ENCODE results near the gene RFESD.

RFESD gene

GRCh38 chr5:95646569-95647431 lies at the start of gene RFESD:
TSS of gene RFESD (plus strand) at chr5:95646777. CDS start at chr5:95652272, 5,495 bp downstream.
- DNase-seq, result peak; percentile 89

- DNase-seq, result no peak
Observed at GRCh38 chr5:95599252-95599651, 47.3 kb upstream of the RFESD start.

GRCh38 chr5:95600557-95600956 lies 46.0 kb upstream of the RFESD start:
- DNase-seq, result no peak

- DNase-seq, result no peak
Observed at GRCh38 chr5:95605786-95606185, 40.8 kb upstream of the RFESD start.

- no peak for DNase-seq
Observed at GRCh38 chr5:95606419-95606818, 40.2 kb upstream of the RFESD start.

GRCh38 chr5:95609711-95610110 lies 36.9 kb upstream of the RFESD start:
- no peak for DNase-seq

- no peak for DNase-seq
Observed at GRCh38 chr5:95610546-95610945, 36.0 kb upstream of the RFESD start.

GRCh38 chr5:95611396-95611795 lies 35.2 kb upstream of the RFESD start:
- no peak for DNase-seq

GRCh38 chr5:95613514-95613913 lies 33.1 kb upstream of the RFESD start:
- no peak for DNase-seq

GRCh38 chr5:95615164-95615467 lies 31.5 kb upstream of the RFESD start:
- DNase-seq, result no peak

- no peak for DNase-seq
Observed at GRCh38 chr5:95617057-95617456, 29.5 kb upstream of the RFESD start.

GRCh38 chr5:95619096-95619495 lies 27.5 kb upstream of the RFESD start:
- no peak for DNase-seq

GRCh38 chr5:95619514-95620029 lies 27.0 kb upstream of the RFESD start:
- DNase-seq, result no peak

GRCh38 chr5:95620030-95620869 lies 26.3 kb upstream of the RFESD start, which contains the start of gene GPR150:
TSS of gene GPR150 (plus strand) at chr5:95620087. CDS start at chr5:95620276, 189 bp downstream.
- peak; percentile 56 for DNase-seq

GRCh38 chr5:95620870-95621838 lies 25.4 kb upstream of the RFESD start:
- DNase-seq, result peak; percentile 47

GRCh38 chr5:95621839-95622629 lies 24.5 kb upstream of the RFESD start:
- DNase-seq, result peak; percentile 29

GRCh38 chr5:95623706-95624105 lies 22.9 kb upstream of the RFESD start:
- no peak for DNase-seq

GRCh38 chr5:95624368-95624767 lies 22.2 kb upstream of the RFESD start:
- DNase-seq, result no peak

- DNase-seq, result no peak
Observed at GRCh38 chr5:95626701-95627100, 19.9 kb upstream of the RFESD start.

GRCh38 chr5:95627971-95628810 lies 18.4 kb upstream of the RFESD start:
- no peak for DNase-seq

GRCh38 chr5:95628933-95629332 lies 17.6 kb upstream of the RFESD start:
- DNase-seq, result no peak

All from activated effector memory CD4-positive, alpha-beta T cell treated with Interleukin-2 at 50 U/mL for 16 hours (primary cell).